Measurements from ENCODE around the gene QPCT.
A peak's percentile ranks its signal among the peaks of the same experiment; 100 is the strongest.

DNA sequence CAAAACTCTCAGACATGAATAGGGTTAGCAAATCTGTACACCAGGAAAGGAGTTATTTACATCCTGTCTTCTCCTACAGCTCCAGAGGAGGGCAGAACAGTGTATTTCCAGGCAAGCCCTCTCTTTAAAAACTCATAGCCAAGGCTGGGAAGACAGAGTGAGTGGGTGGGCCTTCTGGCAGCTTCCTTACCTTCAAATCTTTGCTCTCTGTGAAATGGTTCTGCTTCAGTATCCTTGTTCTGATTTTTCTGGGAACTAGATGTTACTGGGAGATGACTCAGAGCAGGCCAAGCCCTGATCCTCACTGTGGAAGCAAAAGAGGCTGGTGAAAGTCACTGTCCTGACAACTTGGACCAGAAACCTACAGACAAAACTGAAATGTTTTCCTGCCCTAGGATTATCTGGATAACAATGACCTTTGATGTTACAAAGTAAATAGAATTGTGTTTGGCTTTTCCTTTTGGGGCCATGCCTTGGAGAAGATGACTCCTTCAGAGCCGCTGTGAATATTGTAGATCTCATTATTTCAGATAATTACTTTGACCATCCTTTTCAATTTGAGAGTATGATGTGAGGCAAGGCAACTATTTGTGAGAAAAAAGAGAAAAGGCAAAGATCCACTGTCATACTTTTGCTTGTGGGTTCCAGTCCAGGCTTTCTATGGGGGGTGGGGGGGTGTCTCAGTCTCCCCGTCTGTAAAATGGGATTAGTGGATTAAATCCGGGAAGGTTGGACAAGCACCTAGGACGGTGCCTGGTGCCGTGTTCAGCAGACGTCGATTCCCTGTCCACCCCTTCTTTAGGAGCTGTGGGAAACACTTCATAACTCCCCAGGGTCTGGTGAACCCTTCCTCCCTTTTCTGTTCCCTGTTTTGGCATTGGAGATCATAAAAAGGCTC, 644 bp upstream of the QPCT start:
- TF ChIP-seq CTCF (IDR thresholded peaks at IDR 0.05; ENCODE audit: poor library complexity) (peak; percentile 18), EZH2 (IDR thresholded peaks at IDR 0.05; ENCODE audit: borderline replicate concordance) (no peak), EZH2phosphoT487 (IDR thresholded peaks at IDR 0.05; ENCODE audit: low read depth, severe bottlenecking, unreplicated experiment) (no peak)

Measured in hepatocyte (in vitro differentiated cells).